ENCODE results near the gene SLC17A2.

SLC17A2 gene

DNA sequence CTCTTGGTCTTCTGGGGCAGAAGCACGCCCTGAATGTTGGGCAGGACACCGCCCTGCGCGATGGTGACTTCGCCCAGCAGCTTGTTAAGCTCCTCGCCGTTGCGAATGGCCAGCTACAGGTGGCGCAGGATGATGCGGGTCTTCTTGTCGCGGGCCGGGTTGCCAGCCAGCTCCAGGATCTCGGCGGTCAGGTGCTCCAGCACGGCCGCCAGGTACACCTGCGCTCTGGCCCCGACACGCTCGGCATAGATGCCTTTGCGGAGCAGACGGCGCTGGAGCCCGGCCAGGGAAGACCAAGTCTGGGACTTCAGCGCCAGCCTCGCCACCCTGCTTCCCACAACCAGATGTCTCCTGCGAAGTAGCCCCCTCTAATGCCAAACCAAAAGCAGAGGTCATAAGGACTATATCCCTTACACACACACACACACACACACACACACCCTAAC, 48.4 kb downstream of the SLC17A2 start:
- peak; percentile 71 for DNase-seq

DNA sequence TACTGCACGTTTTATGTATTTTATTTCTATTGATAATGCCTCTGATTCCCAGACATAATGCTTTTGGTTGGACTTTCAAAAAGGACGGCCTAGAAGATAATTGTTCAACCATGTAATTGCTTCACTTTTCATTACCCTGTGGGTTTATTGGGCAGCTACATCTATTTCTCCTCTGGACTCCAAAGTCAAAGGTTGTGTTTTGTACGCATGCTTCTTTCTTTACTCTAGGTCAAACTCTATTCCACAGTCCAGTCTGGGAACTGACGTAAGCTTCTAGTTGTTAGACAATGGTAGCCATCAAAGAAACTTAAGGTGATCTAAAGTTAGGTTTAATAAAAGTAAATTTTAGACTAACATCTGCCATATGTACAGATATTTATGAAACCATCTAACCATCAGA, 49.9 kb downstream of the SLC17A2 start:
- DNase-seq = no peak

DNA sequence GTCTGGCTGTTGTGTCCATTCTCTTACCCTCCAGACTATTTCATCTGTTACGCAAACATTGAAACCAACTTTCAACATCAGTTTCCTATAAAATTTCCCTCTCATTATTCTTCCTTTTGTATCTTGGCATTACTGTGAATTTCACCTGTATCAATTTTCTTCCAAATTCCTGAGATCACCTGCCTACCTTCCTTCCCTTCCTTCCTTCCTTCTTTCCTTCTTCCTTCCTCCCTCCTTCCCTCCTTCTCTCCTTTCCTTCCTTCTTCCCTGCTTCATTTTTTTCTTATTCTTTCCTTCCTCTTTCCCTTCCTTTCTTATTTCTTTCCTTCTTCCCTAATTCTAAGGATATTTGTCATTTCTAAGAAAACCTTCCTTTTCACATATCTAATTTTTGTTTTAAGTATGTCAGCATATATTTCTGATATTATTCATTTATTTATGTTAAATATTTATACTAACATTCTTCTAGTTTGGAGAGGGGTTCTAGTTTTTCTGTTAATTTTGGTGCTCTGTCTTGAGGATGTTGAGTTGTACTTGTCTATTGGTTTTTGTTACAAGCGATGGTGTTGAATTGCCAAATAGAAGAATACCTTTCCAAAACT, 51.7 kb downstream of the SLC17A2 start:
- DNase-seq = no peak

DNA sequence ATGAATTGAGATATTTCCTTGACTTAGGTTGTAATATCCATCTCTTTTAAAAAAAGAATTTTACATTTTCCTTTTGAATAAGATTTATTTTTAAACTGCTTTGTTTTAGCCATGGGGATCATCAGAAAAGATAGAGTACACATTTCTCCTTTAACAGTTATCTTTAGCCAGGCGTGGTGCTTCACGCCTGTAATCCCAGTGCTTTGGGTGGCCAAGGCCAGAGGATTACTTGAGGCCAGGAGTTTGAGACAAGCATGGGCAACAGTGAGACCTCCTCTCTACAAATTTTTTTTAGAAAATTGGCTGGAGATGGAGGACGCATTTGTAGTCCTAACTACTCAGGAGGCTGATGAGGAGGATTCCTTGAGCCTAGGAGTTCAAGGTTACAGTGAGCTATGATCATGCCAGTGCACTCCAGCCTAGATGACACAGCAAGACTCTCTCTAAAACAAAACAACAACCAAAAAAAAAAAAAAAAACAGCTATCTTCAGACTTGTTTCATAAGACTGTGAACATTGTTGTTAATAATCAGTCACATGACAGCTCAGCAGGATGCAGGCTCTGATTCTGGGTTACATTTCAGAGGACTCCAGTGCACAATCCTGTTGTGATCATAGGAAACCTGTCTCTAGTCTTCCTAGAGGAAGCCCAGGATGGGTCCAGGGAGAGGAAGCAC, 54.4 kb downstream of the SLC17A2 start:
- DNase-seq = no peak

DNA sequence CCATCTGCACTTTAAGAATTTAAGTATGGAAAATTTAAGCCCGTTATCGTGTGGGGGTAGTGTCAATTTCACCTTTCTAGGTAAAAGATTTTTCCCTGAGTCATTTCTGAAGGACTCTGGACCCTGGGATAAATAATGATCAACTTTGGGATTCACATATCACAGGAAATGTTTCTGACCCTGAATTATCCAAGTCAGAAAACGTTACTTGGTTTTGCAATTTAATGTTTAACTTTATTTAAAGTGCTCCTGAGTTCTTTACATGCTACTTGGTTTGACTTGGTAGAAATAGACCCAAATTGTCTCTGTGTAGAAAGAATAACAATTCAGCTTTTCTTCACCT, 55.0 kb downstream of the SLC17A2 start:
- DNase-seq = no peak

DNA sequence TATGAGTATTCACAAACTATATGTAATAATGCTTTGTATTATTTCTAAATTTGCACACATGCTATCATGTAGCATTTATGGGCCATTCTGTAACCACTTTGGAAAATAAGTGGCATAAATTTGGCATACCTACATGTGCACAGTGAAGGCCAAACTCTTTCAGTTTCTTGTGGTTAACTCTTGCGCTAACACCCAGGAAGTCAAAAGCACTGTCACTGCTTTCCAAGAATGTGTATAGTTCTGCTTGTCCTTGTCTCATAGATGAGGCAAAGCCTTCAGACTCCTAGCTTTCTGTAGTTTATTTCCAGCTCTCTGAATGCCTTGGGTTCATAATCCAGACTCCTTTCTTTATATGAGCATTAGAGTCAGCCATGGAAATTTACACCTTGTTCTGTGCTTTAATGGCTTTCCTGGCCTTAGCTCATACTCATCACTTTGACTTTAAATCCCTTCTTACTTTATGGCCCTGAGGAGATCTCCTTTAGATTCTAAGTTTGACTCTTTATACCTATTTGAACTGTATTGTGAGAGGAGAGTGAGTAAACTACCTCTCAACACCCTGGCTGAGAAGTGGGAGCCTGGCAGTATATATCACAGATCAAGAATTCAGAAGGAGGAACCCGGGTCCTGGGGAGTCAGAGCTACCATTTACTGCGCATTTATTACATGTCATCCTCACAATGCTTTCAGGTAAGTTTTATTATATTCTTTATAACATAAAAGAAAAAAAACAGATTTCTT, 55.5 kb downstream of the SLC17A2 start:
- DNase-seq = peak; percentile 21

DNA sequence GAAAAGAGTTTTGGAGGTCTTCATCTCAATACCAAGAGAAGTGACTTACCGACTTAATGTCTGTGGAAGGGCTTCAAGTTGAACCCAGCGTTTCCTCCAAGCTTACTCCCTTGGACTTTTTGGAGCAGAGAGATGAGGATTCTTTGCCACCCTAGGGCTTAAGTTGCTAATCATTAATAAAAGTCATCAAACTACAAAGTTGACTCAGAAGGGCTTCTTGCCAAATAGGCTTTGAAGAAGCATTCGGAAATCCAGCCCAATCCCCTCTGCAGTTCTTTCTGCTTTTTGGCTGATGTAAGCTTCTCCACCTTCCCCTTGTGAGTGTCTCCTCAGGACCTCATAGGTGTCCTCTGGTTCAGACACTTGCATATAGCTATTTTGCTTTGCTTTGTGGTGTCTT, 56.4 kb downstream of the SLC17A2 start, which contains the start of gene SLC17A3:
SLC17A3 (minus strand) TSS at position 126 of the 400 bp plus-strand sequence. CDS start 5,856 bp downstream, outside the sequence.
- no peak for DNase-seq

DNA sequence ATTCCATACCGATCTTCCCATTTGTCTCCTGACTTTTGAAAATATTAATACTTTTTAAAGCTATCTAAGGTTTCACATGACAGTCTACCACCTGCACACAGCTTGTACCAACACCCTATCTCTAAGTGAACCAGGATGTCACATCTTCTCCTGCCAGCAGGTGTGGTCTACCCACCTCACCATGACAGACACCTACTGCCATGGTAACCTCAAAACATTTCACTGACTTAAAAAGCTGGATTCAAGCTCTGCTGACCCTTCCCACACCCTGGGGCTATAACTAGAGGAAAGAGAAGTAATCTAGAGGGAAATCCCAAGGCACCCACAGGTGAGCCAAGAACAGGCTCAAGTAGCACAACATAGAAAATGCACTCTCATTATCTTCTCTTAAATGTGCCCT, 57.7 kb downstream of the SLC17A2 start:
- peak; percentile 66 for DNase-seq

DNA sequence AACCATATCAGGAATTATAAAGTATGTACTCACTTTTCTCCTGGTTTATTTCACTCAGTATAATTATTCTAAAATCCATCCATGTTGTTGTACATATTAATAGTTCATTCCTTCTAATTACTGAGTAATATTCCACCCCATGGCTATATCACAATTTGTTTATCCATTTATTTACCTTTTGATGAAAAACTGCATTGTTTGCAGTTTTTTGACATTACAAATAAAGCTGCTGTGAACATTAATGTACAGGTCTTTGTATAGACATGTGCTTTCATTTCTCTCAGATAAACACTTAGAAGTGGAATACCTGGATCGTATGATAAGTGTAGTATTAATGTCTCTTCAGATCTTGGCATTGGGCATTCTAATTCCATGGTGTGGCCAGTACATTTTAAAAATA, 60.7 kb downstream of the SLC17A2 start:
- no peak for DNase-seq

DNA sequence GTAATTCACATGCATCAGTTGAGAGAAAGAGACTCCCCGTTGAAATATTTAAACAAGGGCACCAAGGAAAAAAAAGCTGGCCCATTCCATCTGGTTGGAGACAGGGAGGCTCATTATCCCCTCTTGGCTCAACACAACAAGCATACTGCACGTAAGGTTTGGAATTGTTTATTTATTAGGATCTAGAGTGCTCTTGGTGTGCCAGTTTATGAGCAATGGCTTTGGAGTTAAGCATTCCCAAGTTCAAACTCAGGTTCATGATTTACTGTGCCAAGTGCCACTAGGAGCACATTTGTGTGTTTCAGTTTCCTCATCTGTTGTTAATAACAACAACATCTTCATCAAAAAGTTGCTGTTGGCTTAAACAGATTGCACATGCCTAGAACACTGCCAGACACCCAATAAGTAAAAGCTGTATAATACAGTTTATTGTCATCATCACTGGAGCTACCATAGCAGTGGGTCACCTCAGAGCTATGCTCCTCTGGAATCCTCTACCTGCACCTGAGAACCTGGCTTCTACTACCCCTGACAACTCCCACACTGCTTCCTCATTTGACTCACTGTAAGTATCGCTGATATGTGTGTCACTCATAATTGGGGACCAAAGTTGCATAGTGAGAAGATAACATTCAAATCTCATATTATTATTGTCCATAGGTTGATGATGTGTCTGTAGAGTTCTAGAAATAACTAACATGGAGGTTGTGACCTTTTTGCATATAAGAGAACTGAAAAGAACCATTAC, 61.9 kb downstream of the SLC17A2 start:
- DNase-seq = no peak

DNA sequence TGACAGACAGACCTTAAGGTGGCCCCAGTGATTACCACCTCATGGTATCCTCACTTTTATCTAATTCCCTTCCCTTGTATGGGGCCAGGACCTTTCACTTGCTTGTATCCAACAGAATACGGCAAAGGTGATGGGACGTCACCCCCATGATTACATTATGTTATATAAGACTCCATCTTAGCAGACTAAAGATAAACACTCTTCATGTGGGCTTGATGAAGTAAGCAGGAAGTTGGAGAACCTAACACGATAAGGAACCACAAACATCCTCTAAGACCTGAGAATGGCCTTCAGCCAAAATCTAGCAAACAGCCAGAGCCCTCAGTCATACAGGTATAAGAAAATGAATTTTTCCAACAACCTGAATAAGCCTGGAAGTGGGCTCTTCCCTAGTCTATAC, 64.5 kb downstream of the SLC17A2 start:
- peak; percentile 67 for DNase-seq

DNA sequence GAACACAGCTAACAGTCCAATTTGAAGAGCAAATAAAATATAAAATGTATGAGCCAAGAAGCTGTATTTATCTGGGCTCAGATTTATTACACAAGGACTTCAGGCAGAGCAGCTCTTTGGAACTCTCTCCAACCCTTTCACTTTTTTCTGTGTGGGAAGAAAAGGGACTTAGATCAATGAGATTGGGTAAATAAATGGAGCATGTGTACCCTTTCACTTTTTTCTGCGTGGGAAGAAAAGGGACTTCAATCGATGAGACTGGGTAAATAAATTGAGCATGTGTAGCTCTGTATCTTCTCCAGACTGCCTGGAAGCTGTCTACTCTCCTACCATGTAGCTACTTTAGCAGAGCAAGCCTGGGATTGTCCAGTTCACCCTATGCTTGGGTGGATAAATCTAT, 67.1 kb downstream of the SLC17A2 start:
- no peak for DNase-seq
